DMS 273 (cell line): ENCODE measurements around the gene TRIM42.

Experiments
- DNase-seq: peaks from one replicate; lab custom pipeline; 2025; ENCODE audit not compliant: unreplicated experiment; lab: John Stamatoyannopoulos, UW

TRIM42 gene

DNA sequence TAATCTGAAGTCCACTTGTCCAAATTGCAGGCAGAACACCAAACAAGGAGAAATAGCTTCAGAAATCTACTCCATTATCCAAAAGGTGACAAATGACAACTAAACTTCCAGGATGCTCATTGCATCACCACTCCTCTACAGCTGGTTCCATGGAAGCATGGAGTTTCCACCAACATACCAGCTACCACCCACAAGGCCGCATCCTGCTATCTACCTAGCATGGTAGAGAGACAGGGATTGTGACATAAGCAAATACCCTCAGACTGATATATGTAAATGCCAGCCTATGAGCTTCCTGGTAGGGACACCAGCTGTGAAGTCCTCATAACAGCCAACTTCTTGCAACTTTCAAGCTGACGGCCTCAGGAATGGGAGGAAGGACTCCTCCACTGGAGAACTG is at the start of gene TRIM42:
Gene TRIM42, plus strand, starts transcription at position 301 of the 400 bp plus-strand sequence. CDS start 166 bp downstream, outside the sequence.
- no peak for DNase-seq

- no peak for DNase-seq
These were observed 49.3 kb upstream of the TRIM42 start for GRCh38 chr3:140628606-140629005.

DNA sequence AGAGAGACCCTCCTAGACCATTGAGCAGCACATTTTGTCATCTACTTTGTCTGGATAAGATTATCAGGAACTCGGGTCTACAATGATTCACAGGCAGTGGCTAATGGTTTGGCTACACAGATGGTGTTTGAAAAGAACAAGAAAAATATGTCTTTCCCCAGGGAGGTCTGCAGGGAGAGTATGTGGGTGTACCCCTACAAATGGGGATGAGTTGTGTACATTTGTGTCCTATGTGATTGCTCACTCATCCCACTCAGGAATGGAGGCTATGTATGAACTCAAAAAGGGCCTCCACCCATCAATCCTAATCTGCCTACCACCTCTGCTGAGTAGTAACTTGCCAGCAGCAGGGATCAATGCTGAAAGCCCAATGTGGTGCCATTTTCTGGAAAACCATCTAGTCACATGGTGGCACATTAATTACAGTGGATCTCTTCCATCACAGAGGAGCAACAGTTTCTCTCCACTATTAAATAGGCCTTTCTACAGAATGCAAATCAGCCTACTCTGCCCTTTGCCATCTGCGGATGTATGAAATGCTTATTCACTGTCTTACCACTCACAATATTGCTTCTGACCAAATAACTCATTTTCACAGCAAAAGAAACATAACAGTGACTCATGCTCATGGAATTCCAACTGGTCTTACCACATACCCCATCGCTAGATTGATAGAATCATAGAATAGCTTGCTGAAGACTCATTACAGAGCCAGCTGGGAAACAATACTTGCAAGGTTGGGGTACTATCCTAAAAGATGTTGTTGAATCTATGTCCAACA is 48.3 kb upstream of the TRIM42 start:
- DNase-seq: no peak

- DNase-seq: no peak
These were observed 47.5 kb upstream of the TRIM42 start for GRCh38 chr3:140630366-140630765.

DNA sequence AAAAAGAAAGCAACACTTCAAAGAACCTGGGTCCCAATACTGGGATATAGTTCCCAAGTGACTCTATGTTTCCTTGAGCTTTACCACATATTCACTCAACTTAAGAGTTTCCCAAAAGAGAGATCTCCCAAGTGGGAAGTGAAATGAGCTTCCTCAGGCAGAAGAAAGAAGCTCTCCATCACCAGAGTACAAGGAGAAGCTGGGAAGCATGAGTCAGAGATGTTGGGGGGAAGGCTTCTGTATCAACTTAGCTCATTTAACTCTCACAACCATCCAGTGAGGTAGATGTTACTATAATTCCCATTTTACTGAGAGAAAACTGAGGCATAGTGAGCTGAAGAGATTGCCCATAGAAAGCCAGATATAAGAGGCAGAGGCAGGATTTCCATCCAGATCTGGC is 47.0 kb upstream of the TRIM42 start:
- no peak for DNase-seq

DNA sequence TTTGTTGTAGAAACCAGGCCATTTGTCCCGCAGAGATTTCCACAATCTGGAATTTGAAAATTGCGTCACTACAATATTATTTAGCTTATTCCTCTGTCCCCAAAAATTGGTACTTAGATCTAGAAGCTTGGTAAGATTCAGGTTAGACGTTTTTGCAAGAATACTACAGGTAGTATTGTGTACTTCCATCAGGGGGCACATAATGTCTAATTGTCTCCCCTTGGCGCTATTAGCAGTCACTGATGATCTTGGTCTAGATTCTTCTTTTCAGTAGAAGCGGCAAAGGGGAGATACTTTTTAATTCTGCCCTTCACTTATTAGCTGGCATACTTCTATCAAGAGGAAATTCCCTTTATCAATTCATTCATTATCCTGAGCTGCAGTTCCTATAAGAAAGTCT is 42.6 kb upstream of the TRIM42 start:
- DNase-seq: no peak

- no peak for DNase-seq
These were observed 41.3 kb upstream of the TRIM42 start for GRCh38 chr3:140636406-140637138.

DNA sequence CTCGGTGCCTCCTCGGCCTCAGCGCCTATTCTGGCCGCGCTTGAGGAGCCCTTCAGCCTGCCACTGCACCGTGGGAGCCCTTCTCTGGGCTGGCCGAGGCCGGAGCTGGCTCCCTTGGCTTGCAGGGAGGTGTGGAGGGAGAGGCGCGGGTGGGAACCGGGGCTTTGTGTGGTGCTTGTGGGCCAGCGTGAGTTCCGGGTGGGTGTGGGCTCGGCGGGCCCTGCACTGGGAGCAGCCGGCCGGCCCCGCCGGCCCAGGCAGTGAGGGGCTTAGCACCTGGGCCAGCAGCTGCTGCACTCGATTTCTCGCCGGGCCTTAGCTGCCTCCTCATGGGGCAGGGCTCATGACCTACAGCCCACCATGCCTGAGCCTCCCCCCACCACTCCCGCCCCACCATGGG is 26.6 kb upstream of the TRIM42 start:
- no peak for DNase-seq

GRCh38 chr3:140655678-140656077 is 22.2 kb upstream of the TRIM42 start:
- DNase-seq: no peak

DNA sequence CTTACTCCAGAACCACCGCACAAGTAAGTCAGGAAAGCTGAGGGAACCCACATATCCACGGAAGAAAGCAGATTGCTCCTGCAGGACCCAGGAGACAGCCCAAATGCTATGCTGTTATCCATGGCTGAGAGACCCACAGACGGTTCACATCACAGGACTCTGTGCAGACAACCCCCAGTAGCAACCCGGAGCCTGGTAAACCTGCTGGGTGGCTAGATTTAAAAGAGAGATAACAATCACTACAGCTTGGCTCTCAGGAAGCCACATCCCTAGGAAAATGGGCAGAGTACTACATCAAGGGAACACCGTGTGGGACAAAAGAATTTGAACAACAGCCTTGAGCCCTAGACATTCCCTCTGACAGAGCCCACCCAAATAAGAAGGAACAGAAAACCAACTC is 13.8 kb upstream of the TRIM42 start:
- DNase-seq: no peak

- DNase-seq: no peak
These were observed 4.7 kb downstream of the TRIM42 start for GRCh38 chr3:140682586-140682985.

GRCh38 chr3:140686128-140686527 is 8.3 kb downstream of the TRIM42 start:
- DNase-seq: no peak

- DNase-seq: no peak
These were observed 9.1 kb downstream of the TRIM42 start for GRCh38 chr3:140686948-140687347.

- DNase-seq: no peak
These were observed 17.6 kb downstream of the TRIM42 start for GRCh38 chr3:140695361-140696061.

GRCh38 chr3:140699516-140700231 is 21.8 kb downstream of the TRIM42 start:
- no peak for DNase-seq

- DNase-seq: no peak
These were observed 24.4 kb downstream of the TRIM42 start for GRCh38 chr3:140702281-140702680.

DNA sequence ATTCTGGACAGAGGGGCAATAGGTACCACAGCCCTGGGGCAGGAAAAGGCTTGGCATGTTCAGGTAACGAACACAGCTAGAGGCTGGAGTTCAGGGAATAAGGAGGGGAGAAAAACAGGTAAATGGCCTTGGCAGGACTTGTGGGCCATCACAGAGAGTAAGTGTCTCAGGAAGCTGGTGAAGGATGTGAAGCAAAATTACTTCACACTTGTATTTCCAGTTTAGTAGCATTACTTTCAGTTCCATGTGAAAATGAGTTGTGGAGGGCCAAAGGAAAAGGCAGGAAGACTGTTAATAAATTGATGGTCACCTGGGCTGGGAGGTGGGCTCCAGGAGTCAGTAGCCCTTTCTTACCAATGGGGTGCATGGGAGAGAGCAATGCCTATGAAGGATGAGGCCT is 25.6 kb downstream of the TRIM42 start:
- DNase-seq: no peak

DNA sequence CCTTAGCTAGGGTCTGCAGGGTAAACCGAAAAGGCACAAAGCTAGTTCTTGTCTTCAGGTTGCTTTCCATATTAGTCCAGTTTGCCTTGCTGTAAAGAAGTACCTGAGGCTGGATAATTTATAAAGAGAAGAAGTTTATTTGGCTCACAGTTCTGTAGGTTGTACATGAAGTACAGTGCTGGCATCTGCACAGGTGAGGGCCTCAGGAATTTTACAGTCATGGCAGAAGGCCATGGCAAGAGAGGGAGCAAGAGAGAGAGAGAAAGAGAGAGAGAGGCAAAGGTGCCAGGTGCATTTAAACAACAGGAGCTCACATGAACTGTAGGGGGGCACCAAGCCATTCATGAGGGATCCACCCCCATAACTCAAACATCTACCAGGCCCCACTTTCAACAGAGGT is 26.9 kb downstream of the TRIM42 start:
- no peak for DNase-seq

GRCh38 chr3:140705954-140706353 is 28.1 kb downstream of the TRIM42 start:
- no peak for DNase-seq

DNA sequence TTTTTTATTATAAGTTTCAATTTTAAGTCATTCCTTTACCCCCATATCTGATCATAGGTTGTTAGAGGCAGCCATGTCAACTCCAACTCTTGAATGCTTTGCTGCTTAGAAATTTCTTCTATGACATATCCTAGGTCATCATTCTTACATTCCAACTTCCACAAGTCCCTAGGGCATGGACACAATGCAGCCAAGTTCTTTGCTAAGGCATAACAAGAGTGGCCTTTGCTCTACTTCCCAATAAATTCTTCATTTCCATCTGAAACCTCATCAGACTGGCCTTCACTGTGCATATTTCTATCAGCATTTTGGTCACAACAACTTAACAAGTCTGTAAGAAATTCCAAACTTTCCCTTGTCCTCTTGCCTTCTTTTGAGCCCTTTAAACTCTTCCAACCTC is 28.5 kb downstream of the TRIM42 start:
- no peak for DNase-seq

DNA sequence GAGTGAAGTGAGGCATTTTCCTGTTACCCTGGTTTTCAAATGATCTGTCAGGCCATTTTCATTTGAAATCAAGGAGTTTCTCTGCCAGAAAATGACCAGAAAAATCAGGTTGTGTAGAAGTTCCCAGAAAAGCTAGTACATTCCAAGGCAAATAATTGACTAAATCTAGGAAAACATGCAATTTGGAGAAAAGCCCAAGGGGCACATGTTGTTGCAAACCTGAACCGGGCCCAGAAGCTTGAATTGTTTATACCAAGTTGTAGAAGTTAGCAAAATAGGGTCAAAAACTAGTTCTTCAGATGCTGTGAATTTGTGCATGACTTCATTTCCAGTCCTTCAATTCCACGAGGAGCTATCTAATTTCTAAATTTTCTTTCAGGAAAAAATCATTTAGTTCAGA is 31.0 kb downstream of the TRIM42 start:
- no peak for DNase-seq
